Stimulated activated CD8-positive, alpha-beta memory T cell treated with anti-CD3 and anti-CD28 coated beads, Interleukin-15, amount 100 ng/mL, for 1 hour (primary cell): ENCODE measurements around the gene RGS7.
"Not testable (repeated sequence)": the region's sequence is repeated elsewhere in the genome, so short reads cannot be mapped to it uniquely, and the experiment has no call there.

Source experiments
- DNase-seq: peaks from one replicate; pipeline ENCODE4 v3.0.0-alpha.2; 2020; ENCODE audit warnings: low read depth

RGS7 gene

DNA sequence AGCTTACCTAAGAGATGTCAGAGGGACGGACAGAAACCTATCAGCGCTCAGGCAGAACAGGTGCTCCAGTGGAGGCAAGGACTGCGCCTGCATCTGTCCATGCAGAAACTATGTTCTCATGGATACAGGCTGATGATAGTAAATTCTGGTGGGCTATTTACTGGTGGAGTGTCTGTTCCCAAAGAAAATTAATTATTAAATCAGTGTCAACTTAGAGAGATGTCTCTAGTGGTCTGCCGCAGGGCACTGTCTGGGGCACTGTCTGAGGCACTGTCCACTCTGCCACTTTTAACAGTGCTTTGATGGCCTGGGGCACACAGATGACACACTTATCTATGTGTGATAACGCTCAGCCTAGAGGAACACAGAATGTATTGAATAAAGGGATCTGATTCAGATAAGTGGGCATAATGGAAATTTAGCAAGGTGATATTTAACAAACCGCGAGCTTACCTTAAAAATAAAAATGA, 148.1 kb downstream of the RGS7 start:
- DNase-seq, result no peak

DNA sequence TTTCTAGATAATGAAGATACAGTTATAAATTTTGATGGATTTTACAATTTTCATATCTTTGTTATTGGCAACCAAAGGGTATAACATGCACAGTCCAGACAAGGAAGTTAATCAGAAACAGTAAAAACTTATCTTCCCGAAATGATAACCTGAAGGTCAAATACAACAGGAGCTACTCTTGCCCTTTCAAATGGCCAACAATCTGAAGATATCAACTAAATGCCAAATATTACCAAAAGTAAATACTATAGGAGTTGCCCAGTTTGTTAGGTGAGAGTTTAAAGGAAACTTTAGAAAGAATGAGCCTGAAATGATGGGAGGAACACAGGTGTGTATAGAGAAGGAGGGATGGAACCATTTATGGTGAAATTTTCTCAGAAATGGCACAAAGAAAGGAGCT, 153.2 kb downstream of the RGS7 start:
- DNase-seq, result no peak

DNA sequence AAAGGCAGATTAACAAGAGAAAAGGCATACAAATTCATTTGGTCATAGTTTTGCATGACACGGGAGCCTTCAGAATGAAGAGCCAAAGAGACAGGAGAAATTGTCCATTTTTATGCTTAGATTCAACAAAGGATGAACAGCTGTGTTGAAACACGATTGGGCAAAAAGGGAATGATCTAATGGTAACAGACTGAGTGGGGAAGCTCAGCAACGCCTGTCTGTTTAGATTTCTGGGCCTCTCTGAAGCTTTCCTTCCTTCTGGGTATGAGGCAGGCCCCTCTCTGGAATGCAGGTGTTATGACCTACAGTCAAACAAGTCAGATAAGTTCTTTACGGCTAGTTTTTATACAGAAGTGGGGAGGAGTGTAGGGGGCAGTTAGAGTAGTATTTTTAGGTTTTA, 154.6 kb downstream of the RGS7 start:
- DNase-seq, result no peak

DNA sequence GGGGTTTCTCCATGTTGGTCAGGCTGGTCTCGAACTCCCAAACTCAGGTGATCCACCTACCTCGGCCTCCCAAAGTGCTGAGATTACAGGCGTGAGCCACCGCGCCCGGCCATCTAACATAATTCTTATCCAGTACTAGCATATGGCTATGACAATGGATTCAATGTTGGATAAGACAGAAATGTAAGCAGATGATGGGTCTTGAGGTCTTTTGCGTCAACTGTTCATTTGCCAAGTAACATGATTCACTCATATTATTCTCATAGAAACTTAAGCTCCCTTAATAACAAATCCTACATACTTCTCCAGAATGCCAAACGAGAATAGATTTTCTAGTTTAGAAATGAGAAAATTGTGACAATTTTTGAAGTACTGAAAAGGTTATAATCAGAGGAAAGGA, 170.3 kb downstream of the RGS7 start:
- no peak for DNase-seq

DNA sequence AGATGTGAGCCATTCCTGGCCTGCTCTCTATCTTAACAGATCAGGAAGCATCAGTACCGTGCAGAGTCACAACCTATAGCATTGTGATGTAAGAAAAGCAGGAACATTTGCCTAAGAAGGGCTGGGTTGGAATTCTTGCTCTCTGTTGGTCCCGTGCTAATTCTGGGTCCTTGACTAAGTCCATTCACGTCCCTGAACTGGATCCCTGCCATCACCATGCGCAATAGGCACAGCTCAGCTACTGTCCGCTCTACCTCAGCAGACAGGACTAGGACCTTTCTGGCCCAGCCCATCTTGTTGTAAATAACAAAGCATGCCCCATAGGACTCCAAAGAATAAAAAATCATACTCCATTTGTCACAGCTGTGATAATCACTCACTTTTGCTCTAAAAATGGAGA, 175.0 kb downstream of the RGS7 start:
- DNase-seq, result no peak

DNA sequence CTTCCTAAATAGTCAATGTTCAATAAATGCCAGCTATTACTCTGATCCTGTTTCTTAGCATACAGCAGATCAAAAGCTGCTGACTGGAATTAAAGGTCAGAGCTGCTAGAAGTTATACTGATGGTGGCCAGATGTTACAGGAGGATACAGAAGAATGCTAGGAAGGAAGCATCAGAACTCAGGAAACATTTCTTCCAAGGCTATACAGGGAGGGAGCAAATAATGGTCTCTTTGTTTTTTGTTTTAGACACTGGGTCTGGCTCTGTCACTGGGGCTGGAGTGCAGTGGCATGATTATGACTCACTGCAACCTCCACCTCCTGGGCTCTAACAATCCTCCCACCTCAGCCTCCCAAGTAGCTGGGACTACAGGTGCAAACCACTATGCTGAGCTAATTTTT, 175.5 kb downstream of the RGS7 start:
- no peak for DNase-seq

DNA sequence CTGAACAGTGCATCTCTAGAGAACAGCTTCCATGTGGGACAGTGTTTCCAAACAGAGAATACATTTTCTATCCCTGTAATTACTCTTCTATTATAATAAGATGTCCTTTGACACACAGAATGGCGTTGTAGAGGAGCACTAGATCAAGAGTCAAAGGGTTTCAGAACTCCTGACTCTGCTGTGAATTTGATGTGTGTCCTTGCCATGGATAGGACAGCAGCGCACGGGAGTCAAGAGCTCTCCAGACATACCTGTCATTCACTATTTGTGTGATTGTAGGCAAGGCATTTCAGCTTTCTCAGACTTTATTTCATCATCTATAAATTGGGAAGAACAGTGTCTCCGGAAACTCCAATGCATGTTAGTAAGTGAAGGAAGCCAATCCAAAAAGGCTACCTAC, 176.4 kb downstream of the RGS7 start:
- DNase-seq, result no peak

DNA sequence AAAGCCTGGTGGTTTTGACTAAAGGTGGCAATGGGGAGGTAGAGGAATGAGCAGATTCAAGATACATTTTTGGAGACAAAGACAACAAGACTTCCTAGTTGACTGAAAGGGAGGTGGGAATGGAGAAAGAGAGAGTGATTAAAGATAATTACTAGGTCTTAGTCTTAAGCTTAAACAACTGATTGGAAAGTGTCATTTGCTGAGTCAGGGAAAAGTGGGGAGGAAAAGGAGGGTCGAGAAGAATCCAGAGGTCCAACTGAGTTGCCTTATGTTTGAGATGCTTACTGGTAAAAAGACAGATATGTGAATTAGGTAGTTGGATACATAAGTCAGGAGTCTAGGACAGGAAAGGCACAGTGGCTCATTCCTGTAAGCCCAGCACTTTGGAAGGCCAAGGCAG, 179.3 kb downstream of the RGS7 start:
- no peak for DNase-seq

DNA sequence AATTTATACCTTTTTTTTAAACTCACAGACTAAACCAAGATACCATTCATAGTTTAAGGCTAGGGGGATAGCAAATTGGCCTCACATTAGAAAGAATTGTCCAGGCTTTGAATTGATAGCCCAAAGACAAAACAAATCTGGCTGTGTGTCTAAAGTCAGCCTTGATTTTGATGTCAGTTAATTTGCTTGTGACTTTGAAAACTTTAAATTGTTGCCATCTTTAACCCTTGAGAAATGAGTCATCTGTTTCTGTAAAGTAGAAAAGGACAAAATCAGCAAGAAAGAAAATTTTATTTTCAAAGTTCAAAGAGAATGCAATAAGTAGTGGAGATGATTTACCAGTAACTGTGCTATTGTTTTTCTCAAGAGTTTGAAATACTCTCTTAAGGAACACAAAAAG, 184.5 kb downstream of the RGS7 start:
- no peak for DNase-seq

DNA sequence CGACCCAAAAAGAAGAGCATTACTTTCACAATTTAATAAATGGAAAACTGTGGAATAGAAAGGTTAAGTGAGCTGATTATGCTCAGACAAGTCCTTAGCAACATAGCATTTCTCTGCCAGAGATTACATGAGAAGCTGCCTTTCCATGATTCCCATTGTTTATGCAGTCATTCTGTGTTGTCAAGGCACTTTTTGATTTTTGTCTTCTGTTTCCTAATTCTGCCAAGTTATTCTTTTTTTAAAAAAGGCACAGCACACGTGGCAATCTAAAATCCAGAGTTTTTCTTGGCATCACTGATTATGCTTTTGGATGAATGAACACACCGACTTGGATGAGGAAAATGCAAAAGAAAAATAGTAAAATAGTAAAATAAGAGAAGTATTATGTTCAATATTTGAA, 185.0 kb downstream of the RGS7 start:
- no peak for DNase-seq

DNA sequence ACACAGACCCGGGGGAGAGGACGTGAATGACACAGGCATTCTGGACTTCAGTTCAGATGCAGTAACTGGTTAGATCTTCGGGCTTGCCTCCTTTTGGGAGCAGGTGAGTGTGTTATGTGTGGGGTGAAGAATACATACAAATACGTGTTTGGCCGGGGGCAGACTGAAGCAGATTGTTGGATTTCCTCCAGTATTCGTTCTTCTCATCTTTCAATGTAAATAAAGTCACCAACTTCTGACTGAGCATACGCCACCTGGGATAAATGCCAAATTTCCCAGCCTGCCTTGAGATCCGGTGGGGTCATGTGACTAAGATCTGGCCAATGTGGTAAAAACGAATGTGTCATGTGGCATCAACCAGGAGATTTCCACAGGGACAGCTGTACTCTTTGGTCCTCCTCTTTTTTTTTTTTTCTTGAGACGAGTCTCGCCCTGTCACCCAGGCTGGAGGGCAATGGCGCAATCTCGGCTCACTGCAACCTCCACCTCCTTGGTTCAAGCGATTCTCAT, 189.8 kb downstream of the RGS7 start:
- no peak for DNase-seq

DNA sequence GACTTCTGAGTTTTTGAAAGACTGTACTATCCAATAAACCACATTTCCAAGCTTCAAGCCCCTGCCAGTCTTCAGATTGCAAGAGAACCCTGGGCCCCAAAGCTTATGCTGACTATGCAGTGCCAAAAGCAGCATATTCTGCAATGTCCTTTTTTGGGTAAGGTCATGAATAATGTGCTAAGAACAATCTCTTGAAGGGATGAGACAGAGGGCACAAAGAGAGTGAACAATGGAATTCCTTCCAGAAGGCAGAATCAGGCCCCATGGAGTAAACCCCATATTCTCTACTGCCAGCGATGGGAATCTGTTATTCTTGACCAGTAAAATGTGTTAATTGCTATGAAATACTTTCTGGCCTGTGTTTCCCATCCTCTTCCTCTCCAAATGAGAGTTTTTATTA, 190.4 kb downstream of the RGS7 start:
- DNase-seq, result no peak

DNA sequence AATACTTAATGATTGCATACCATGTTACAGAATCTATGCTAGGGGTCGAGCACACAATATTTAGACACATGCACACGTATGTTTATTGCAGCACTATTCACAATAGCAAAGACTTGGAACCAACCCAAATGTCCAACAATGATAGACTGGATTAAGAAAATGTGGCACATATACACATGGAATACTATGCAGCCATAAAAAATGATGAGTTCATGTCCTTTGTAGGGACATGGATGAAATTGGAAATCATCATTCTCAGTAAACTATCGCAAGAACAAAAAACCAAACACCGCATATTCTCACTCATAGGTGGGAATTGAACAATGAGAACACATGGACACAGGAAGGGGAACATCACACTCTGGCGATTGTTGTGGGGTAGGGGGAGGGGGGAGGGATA, 191.7 kb downstream of the RGS7 start:
- DNase-seq, result not testable (repeated sequence)

DNA sequence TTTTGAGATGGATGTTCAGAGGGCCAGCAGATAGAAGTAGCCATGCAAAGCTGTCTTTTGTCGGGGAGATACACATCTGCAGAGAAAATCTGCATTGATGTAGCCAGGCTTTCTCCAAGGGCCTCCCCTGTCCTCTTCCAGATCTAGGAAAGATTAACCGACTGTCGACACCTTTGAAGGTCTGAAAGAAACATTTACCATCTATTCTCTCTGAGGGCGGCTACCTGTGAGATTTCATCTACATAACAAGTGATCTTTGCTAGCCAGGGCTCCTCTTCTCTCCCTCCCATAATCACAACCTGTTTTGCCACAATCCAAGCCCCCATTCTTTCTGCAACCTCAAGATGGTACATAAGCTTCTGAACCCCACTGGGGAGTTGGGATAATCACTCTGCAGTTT, 193.6 kb downstream of the RGS7 start:
- DNase-seq, result no peak

DNA sequence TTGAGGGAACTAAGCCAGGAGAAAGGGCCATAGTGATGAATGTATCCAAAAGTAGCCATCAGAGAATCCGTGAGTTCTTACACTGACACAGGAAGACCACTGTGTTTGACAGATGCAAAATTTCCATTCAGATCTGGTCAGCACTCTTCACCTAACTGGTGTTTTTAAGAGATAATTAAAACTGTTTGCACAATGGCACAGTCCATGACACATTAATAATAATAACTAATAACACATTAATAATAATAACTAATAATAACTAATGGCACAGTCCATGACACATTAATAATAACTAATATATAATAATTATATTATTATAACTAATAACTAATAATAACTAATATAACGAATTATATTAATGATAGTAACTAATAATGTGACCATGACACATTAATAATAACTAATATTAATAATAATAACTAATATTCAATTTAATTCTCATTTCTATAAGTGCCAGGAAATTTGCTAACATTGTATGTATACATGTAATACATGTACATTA, 195.8 kb downstream of the RGS7 start:
- no peak for DNase-seq

DNA sequence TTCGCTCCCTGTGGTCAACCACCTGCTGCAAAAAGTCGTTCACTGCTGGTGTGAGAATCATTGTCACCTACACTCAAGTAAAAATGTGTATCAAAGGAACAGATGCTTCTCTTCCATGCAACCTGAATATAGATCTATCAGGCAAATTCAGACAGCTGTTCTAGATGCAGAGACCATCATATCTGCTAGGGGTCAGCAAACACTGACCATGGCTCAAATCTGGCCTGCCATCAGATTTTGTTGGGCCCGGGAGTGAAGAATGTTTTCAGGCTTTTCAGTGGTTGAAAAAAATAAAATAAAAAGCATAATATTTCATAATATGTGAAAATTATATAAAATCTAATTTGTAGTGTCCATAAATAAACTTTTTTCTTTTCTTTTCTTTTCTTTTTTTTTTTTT, 199.6 kb downstream of the RGS7 start:
- DNase-seq, result no peak

DNA sequence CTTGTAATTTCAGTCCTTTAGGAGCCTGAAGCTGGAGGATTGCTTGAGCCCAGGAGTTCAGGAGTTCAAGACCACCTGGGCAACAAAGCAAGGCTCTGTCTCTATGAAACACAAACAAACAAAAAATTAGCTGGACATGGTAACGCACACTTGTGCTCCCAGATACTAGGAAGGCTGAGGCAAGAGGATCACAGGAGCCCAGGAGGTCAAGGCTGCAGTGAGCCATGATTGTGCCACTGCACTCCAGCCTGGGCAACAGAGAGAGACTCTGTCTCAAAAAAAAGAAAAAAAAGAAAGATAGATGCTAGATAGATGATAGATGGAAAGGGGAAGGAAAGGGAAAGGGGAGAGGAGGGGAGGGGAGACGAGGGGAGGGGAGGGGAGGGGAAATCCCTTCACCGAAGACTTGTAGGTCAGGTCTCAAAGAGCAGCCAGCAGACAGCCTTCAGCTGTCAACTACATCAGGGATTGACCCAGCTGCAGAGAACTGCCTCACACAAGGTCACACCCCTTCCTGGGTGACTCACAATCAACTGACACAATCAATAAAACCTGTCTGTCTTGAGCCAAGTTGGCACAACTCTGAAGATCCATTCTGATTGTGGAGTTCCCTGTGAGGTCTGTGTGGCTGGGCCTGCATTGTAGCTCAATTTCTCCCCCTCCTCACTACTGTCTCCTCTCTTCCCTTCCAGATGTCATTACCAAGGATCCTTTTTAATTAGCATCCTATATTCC, 200.6 kb downstream of the RGS7 start:
- DNase-seq, result no peak

DNA sequence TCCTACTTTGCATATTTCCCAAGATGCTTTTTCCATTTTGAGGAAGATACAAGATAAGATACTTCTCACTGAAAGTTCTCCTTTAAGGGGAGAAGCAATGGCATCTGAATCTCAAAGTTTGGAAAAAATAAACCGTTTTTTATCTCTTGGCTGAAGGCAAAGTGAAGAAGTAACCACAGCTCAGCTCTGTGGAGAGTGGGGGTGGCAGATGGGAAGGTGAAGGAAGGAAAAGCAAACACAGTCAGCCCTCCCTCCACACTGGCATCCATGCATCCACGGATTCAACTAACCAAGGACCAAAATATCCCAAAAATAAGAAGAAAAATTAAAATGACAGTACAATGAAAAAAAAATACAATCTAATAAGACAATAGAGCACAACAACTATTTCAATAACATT, 211.1 kb downstream of the RGS7 start:
- DNase-seq, result no peak

DNA sequence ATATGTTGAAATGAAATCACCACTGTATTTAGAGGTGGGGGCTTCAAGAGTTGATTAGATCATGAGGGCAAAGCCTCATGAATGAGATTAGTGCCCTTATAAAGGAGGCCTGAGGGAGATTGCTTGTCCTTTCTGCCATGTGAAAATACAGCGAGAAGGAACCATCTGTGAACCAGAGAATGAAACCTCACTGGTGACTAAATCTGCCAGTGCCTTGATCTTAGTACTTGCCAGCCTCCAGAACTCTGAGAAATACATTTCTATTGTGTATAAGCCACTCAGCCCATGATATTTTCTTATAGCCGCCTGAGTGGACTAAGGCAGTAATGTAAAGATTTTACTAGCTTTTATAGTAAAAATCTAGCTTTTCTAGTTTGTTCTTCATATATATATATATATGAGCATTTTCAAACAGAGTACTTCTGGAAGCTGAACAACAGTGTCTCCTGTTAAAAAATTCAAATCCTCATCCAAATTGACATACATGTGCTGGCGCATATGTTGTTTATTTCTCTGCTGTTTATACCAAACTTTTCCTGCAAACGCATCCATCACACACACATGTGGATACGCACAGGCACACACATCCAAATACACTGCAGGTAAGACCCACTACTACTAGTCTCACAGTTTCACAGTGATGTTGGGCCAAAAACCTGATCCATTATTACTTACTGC, 213.1 kb downstream of the RGS7 start:
- DNase-seq, result no peak

DNA sequence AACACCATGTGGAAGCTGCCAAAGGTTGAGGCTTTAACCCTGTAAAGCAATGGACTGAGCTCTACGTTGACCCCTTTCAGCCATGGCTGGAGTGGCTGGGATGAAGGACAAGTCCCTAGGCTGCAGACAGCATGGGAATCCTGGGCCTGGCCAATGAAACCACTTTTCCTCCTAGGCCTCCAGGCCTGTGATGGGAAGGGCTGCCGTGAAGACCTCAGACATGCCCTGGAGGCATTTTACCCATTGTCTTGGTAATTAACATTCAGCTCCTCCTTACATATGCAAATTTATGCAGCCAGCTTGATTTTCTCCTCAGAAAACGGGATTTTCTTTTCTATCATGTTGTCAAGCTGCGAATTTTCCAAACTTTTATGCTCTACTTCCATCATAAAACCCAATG, 214.5 kb downstream of the RGS7 start:
- DNase-seq, result no peak

DNA sequence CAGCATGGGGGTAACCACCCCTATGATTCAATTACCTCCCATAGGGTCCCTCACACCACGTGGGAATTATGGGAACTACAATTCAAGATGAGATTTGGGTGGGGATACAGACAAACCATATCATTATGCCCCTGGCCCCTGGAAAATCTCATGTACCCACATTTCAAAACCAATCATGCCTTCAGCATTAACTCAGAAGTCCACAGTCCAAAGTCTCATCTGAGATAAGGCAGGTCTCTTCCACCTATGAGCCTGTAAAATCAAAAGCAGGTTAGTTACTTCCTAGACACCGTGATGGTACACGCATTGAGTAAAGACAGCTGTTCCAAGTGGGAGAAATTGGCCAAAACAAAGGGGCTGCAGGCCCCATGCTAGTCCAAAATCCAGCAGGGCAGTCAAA, 215.4 kb downstream of the RGS7 start:
- not testable (repeated sequence) for DNase-seq

DNA sequence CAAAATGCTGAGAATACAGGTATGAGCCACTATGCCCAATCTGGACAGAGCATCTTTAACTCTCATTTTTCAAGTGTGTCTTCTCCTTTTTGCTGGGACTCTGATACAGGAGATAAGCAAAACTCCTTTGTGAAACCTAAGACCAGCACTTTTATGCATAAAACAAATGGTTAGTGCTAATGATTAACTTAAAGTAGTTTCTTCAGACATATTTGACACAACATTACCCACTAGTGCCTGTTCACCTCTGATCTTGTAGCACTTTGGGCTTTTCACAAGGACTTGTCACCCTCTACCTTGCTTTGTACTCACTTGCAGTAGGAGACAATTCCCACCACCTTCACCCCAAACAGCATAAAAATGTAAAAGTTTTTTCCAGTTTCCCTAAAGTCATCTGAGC, 216.3 kb downstream of the RGS7 start:
- DNase-seq, result no peak

DNA sequence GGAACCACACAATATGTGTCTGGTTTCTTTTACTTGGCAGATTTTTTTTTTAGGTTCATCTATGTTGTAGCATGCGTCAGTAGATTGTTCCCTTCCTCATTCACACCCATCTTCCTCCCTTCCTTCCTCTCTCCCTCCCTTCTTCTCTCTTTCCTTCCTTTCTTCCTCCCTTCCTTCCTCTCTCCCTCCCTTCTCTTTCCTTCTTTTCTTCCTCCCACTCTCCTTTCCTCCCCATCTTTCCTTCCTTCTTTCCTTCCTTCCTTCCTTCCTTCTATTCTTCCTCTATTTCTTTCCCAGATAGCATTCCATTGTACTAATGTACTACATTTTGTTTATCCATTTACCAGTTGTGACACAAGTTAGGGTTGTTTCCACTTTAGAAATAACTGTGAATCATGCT, 218.0 kb downstream of the RGS7 start:
- DNase-seq, result no peak

DNA sequence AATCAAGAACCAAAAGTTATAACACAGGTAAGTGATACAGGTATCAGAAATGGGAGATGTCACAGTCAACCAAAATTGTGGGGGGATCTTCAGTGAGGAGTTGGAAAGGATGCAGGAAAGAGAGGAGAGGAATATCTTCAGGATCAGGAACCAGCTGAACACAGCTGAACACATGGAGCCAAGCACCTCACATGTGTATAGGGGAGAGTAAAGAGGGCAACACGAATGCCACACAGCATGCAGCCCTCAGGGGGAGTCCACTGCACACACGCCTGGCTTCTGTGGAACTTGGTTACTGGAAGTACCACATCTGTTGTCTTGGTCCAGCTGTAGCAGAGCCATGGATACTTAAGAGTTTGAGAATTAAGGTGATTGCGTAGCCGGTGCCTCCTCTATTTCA, 218.8 kb downstream of the RGS7 start:
- no peak for DNase-seq
